HepG2 (cell line): Measurements from ENCODE around the gene IFNE. TPM values are rescaled to one million over a fixed set of nuclear protein-coding genes. Genes with fewer than 3 reads are reported as not detected.
A peak's percentile ranks its signal among the peaks of the same experiment; 100 is the strongest.

Experiments used
- microRNA counts: library from miRNA; unstranded; fragments of <30 nt; microRNA quantifications from one replicate; lab custom pipeline; 2015
- microRNA-seq: library from miRNA; unstranded; fragments of <30 nt; microRNA quantifications from one replicate; pipeline ENCODE4, GENCODE V29; 2020
- polyA plus RNA-seq, 8 experiments: library from polyadenylated mRNA; depleted of rRNA in 3 of 8; stranded (reverse) in 7 of 8; unstranded in 1 of 8; fragments of >200 nt; fragmentation: Illumina TruSeq in 4 of 8; extraction: Trizol in 4 of 8; gene quantifications; 2 replicates each; pipeline versions ENCODE4 v1.2.1 to v1.2.3, GENCODE V29; 2011 to 2016; ENCODE audit warnings: low read depth in 4 of 8, missing spikeins in 1 of 8, mixed read lengths in 1 of 8; ENCODE audit not compliant: insufficient read depth in 1 of 8
- small RNA-seq, 3 experiments: library from RNA; depleted of rRNA; stranded (forward); fragments of <200 nt; gene quantifications; one replicate each; pipeline ENCODE3, GENCODE V24; 2012; ENCODE audit warnings: low read depth in 2 of 3, low replicate concordance in 1 of 3; ENCODE audit not compliant: insufficient read length in 3 of 3, insufficient read depth in 2 of 3
- total RNA-seq, 5 experiments: library from RNA; depleted of rRNA; stranded (reverse); fragments of >200 nt; fragmentation: Illumina TruSeq; extraction: Trizol; gene quantifications; 2 replicates each; pipeline ENCODE4 v1.2.3, GENCODE V29; 2016; ENCODE audit warnings: low read depth in 1 of 5

The IFNE gene
- total and polyA plus RNA-seq, 2 of the 13 experiments (the other 11 are each of a cell fraction or from before 2014, with no cell fraction given) = not detected

MicroRNAs within 50 kb of the gene (microRNA counts, 767-probe panel; counts per million panel counts)
- microRNA hsa-miR-31-5p (lab: Ali Mortazavi, UCI) = not detected

Small RNA genes lying within 50 kb of the gene (microRNA-seq; reads per million reads assigned to microRNA genes)
- 48.0 reads per million, percentile 66 among the genes with 10 or more reads in this experiment for gene MIR31

Small RNA genes lying within 50 kb of the gene (small RNA-seq; reads per million reads assigned to genes)
- 0 to 0.97 (median 0) reads per million in 3 experiments for gene MIR31
- 0 reads per million in 3 experiments for gene RF00157

Other genes starting within 250 kb of the IFNE start
- not detected in 2 replicates for gene IFNA14, start 242.3 kb downstream of the IFNE start, total RNA-seq (2016; rRNA removed; fragmentation: Illumina TruSeq; extraction: Trizol)
- gene IFNA14, start 242.3 kb downstream of the IFNE start, polyA plus RNA-seq (2011; rRNA removed) = not detected in 2 replicates
- gene IFNA5, start 177.0 kb downstream of the IFNE start, total RNA-seq (2016; rRNA removed; fragmentation: Illumina TruSeq; extraction: Trizol) = not detected in 2 replicates
- gene IFNA5, start 177.0 kb downstream of the IFNE start, polyA plus RNA-seq (2011; rRNA removed) = not detected in 2 replicates
- 17.7 and 32.7 TPM in 2 replicates for gene KLHL9, start 146.9 kb downstream of the IFNE start, total RNA-seq (2016; rRNA removed; fragmentation: Illumina TruSeq; extraction: Trizol)
- gene KLHL9, start 146.9 kb downstream of the IFNE start, polyA plus RNA-seq (2011; rRNA removed) = 8.1 and 8.7 TPM in 2 replicates
- gene IFNA6, start 131.4 kb downstream of the IFNE start, total RNA-seq (2016; rRNA removed; fragmentation: Illumina TruSeq; extraction: Trizol) = not detected in 2 replicates
- not detected in 2 replicates for gene IFNA6, start 131.4 kb downstream of the IFNE start, polyA plus RNA-seq (2011; rRNA removed)
- gene IFNA13, start 114.3 kb downstream of the IFNE start, total RNA-seq (2016; rRNA removed; fragmentation: Illumina TruSeq; extraction: Trizol) = not detected in 2 replicates
- gene IFNA13, start 114.3 kb downstream of the IFNE start, polyA plus RNA-seq (2011; rRNA removed) = not detected in 2 replicates
- not detected in 2 replicates for gene IFNA2, start 96.9 kb downstream of the IFNE start, total RNA-seq (2016; rRNA removed; fragmentation: Illumina TruSeq; extraction: Trizol)
- gene IFNA2, start 96.9 kb downstream of the IFNE start, polyA plus RNA-seq (2011; rRNA removed) = not detected in 2 replicates
- gene IFNA8, start 73.2 kb downstream of the IFNE start, total RNA-seq (2016; rRNA removed; fragmentation: Illumina TruSeq; extraction: Trizol) = not detected in 2 replicates
- gene IFNA8, start 73.2 kb downstream of the IFNE start, polyA plus RNA-seq (2011; rRNA removed) = not detected in 2 replicates
- gene IFNA1, start 41.9 kb downstream of the IFNE start, total RNA-seq (2016; rRNA removed; fragmentation: Illumina TruSeq; extraction: Trizol) = not detected in 2 replicates
- not detected in 2 replicates for gene IFNA1, start 41.9 kb downstream of the IFNE start, polyA plus RNA-seq (2011; rRNA removed)